Heart right ventricle (tissue), 16 donors: ENCODE results near the gene CENPP. TPM values are rescaled to one million over a fixed set of nuclear protein-coding genes. Genes with fewer than 3 reads are reported as not detected.

Experiments used
- ATAC-seq, 8 donors: fragments of 200-7000 bp; cut with Tn5 transposase; one replicate each; pipeline ENCODE4 v1.9.1; 2020; ENCODE audit warnings: mild to moderate bottlenecking in 8 of 8, moderate library complexity in 8 of 8, moderate number of reproducible peaks in 1 of 8
- DNase-seq, 2 donors: peaks; one replicate each; pipeline ENCODE4 v3.0.0-alpha.2; 2020
- H3K27ac ChIP-seq, 10 donors: fragments of 200-600 bp; sonication (generic) in 2 of 10; one replicate each; pipeline versions ENCODE4 v1.5.0 to v1.8.0; 2020 to 2022; ENCODE audit warnings: mild to moderate bottlenecking in 3 of 10
- H3K27me3 ChIP-seq, 7 donors: fragments of 200-600 bp; one replicate each; pipeline ENCODE4 v1.8.0; 2021 to 2022; ENCODE audit warnings: mild to moderate bottlenecking in 2 of 7
- H3K36me3 ChIP-seq, 9 donors: fragments of 200-600 bp; sonication (generic) in 1 of 9; one replicate each; pipeline versions ENCODE4 v1.5.0 to v1.8.0; 2020 to 2022; ENCODE audit warnings: mild to moderate bottlenecking in 2 of 9
- H3K4me1 ChIP-seq, 9 donors: fragments of 200-600 bp; sonication (generic) in 1 of 9; one replicate each; pipeline versions ENCODE4 v1.5.0 to v1.8.0; 2020 to 2022; ENCODE audit warnings: mild to moderate bottlenecking in 4 of 9
- H3K4me3 ChIP-seq, 10 donors: fragments of 200-600 bp; sonication (generic) in 2 of 10; one replicate each; pipeline versions ENCODE4 v1.5.0 to v1.8.0; 2020 to 2022; ENCODE audit warnings: mild to moderate bottlenecking in 7 of 10, moderate library complexity in 2 of 10
- H3K9me3 ChIP-seq, 11 donors: fragments of 200-600 bp in 10 of 11; sonication (generic) in 2 of 11; one replicate each; pipeline versions ENCODE4 v1.5.0 to v1.8.0; 2013 to 2022; ENCODE audit warnings: mild to moderate bottlenecking in 2 of 11, control low read depth in 1 of 11, moderate library complexity in 1 of 11
- CTCF ChIP-seq, 9 donors: fragments of 200-600 bp; sonication (generic) in 2 of 9; IDR thresholded peaks; one replicate each; pipeline versions ENCODE4 v1.5.0 to v1.8.0; 2021 to 2022; ENCODE audit warnings: antibody characterized with exemption in 9 of 9, mild to moderate bottlenecking in 5 of 9, moderate library complexity in 1 of 9
- WGBS, 2 donors: extraction: QIAGEN DNeasy Blood & Tissue Kit; methylation state at CpG; one replicate each; pipeline ENCODE4 v1.1.7; 2013; ENCODE audit warnings: inconsistent platforms in 1 of 2; 5-methylcytosine and 5-hydroxymethylcytosine counted together
- intact Hi-C, 10 donors: fragments of 100-400 bp; cut with DNase I; formaldehyde crosslinking; loops; one replicate each; pipeline versions ENCODE4 v1.11.1 to v1.14.2; 2022
- polyA plus RNA-seq, 2 donors: library from polyadenylated mRNA; stranded (reverse); fragments of 200-250 nt; gene quantifications; one replicate each; pipeline ENCODE4 v1.2.3, GENCODE V29; 2013
- total RNA-seq, 10 donors: library from RNA; stranded (reverse); fragmentation: NEBNext Ultra II Directional in 3 of 10; extraction: Animal tissue kit (Norgen Biotek cat#: 25700) in 3 of 10; gene quantifications; one replicate each; pipeline versions ENCODE4 v1.2.1 to v1.2.4, GENCODE V29; 2021 to 2023
- donor health status: Arrhythmogenic right ventricular cardiomyopathy.
- donor health status: ischemic (EF 13 %, LVEDD 7.1; RV severe dilation, severe dysfunction).
- donor health status: healthy with polysubstance abuse.
- donor health status: DM: no; HTN: yes; CAD: no.
- donor health status: DM: no; HTN: no; CAD: no.
- donor health status: ischemic (EF 25% LVEDD 6.9; RV normal size, moderate dysfunction).
- donor health status: ischemic (EF 25% LVEDD 5.7; RV mildly dilated, moderate dysfunction).
- donor health status: healthy.
- donor health status: DM: yes; HTN: yes; CAD: no.
- donor health status: Ischemic cardiomyopathy.
- donor health status: ischemic (EF 35%, LVEDD 5.7; RV mildly dilated, moderate dysfunction).
- donor health status: nonischemic (EF 11% LVEDD 7.7; RV severe dilation, severe dysfunction).
- donor health status: DM: yes; HTN: yes; CAD: no.
- donor health status: PGD.
- donor health status: ischemic (EF 29% LVEDD 5.4; RV normal size, mild dysfunction).
- donor health status: nonischemic (EF 23%, LVEDD 6.1; RV moderate dilation, normal function).

Gene CENPP
- total and polyA plus RNA-seq, 12 donors, result 1.3 to 5.2 (median 2.8) TPM

DNA sequence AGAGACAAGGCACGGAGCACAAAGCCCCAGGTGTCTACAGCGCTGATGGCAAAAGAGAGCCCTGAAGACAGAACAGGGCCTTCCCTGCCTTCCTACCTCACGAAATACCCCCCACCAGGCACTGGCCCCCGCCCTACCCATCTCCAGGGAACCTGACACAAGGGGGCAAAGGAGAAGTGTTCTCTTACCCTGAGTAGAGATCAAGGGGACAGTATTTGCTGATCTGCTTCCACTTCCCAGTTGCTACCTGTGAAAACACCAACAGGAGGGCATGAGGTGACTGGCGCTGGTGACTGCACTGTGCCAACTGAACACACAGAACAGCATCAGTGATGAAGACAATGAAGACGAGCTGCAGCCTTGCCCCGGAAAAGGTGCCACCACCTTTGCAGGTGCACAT lies 316.8 kb downstream of the CENPP start:
- peaks cover 0 to 20% (median 0%) of the 10 kb centered on the region in 11 donors for H3K9me3 ChIP-seq
- H3K4me1 ChIP-seq, result no peaks in the 10 kb centered on the region
- intact Hi-C loops, result no loop called here
- WGBS, 2 donors, result 96% methylated on average over 7 of the region's 7 CpGs
- H3K27me3 ChIP-seq, result no peaks in the 10 kb centered on the region
- peaks cover 0 to 100% (median 69%) of the 10 kb centered on the region in 9 donors for H3K36me3 ChIP-seq
- no peak for DNase-seq
- no peak overlapping the region for H3K27ac ChIP-seq
- no peak overlapping the region for H3K4me3 ChIP-seq
- ATAC-seq, result no peak
- TF ChIP-seq CTCF (IDR thresholded peaks at IDR 0.05), result no peak

DNA sequence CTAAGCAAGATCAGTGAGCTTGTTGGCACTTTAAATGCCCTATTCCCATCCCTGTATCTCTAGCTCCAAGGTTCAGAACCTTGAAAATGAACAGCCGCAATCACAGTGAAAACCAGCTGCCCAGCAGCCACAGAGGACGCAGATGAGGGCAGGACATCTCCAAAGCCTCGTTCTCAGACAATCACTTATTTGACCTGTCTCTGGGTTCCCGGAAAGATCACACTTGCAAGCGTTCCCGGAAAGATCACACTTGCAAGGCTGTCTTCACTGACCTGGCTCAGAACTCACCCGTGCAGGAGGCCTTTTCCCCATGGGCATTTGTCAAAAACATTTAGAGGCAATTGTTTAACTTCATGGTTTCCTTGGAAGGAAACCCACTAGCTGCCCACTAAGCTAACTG lies 318.5 kb downstream of the CENPP start:
- 89 to 92% methylated on average over 7 of the region's 7 CpGs for WGBS, 2 donors
- intact Hi-C loops, result no loop called here
- ATAC-seq, result no peak

GRCh38 chr9:92645041-92645440 lies 319.3 kb downstream of the CENPP start:
- ATAC-seq, result no peak
- Histone ChIP-seq H3K4me3 (no peak overlapping the region), H3K36me3 (peaks cover 0 to 99% (median 68%) of the 10 kb centered on the region in 9 donors), H3K27ac (no peak overlapping the region), H3K4me1 (no peaks in the 10 kb centered on the region), H3K9me3 (peaks cover 0 to 20% (median 0%) of the 10 kb centered on the region in 11 donors), H3K27me3 (no peaks in the 10 kb centered on the region)
- intact Hi-C loops, result no loop called here
- TF ChIP-seq CTCF (IDR thresholded peaks at IDR 0.05), result no peak
- 95 to 97% methylated on average over 4 of the region's 4 CpGs for WGBS, 2 donors
- DNase-seq, result no peak

More for the DNA sequence above, 318.5 kb downstream of the CENPP start:
- Histone ChIP-seq H3K27ac (no peak overlapping the region), H3K4me1 (no peaks in the 10 kb centered on the region), H3K4me3 (no peak overlapping the region), H3K9me3 (peaks cover 0 to 20% (median 0%) of the 10 kb centered on the region in 11 donors), H3K27me3 (no peaks in the 10 kb centered on the region), H3K36me3 (peaks cover 0 to 100% (median 71%) of the 10 kb centered on the region in 9 donors)
- TF ChIP-seq CTCF (IDR thresholded peaks at IDR 0.05), result no peak
- DNase-seq, result no peak

DNA sequence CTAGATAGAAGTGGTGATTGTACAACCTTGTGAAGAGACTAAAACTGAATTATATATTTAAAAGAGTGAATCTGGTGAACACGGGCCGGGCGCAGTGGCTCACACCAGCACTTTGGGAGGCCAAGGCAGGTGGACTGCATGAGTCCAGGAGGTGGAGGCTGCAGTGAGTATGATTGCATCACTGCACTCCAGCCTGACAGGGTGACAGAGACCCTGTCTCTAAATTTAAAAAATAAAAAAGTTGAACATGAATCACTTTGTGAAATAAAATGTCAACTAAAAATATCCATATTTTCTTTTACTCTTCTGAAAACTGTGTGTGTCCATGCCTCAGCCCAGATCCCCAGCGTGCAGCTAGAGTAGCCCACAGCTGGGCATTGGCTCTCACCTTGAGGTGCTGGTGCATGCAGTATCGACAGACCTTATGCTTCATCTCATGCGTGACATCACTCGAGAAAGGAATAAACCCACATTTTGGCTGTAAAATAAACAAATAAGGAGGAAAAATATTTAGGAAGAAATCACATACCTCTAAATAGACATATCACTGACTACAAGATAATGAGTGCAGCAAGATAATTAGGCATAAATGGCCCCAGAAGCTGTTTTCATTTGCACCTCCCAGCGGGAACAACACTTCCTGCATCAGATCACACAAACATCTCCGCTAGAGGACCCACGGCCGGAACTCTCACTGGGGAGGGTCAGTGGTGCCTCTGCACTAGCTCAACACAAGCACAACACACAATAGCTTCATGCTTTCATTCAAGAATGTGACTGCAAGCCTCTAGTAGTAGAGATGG lies 322.1 kb downstream of the CENPP start:
- no peak overlapping the region for H3K4me3 ChIP-seq
- no peaks in the 10 kb centered on the region for H3K27me3 ChIP-seq
- H3K36me3 ChIP-seq, result peaks cover 0 to 97% (median 54%) of the 10 kb centered on the region in 9 donors
- peaks cover 0 to 20% (median 0%) of the 10 kb centered on the region in 11 donors for H3K9me3 ChIP-seq
- ATAC-seq (no peak), DNase-seq (no peak)
- H3K27ac ChIP-seq, result no peak overlapping the region
- WGBS, 2 donors, result 77 to 83% methylated on average over 11 of the region's 11 CpGs
- intact Hi-C loops, result no loop called here
- H3K4me1 ChIP-seq, result peaks cover 0 to 16% (median 12%) of the 10 kb centered on the region in 9 donors
- TF ChIP-seq CTCF (IDR thresholded peaks at IDR 0.05), result no peak
